ENCODE results near the gene BCAS3.

- TF ChIP-seq CTCF (IDR thresholded peaks at IDR 0.05), result no peak
- TF ChIP-seq POLR2A (IDR thresholded peaks at IDR 0.05), result no peak
Measured at GRCh38 chr17:61366715-61367413, 689.2 kb downstream of the BCAS3 start.

Measured in lower leg skin (tissue), 3 donors.